GM21381 (cell line): ENCODE results near the gene MREG.
A peak's percentile ranks its signal among the peaks of the same experiment; 100 is the strongest.
"Not testable (repeated sequence)": the region's sequence is repeated elsewhere in the genome, so short reads cannot be mapped to it uniquely, and the experiment has no call there.

Experiments
- ATAC-seq: cut with Tn5 transposase; IDR thresholded peaks from one replicate; pipeline ENCODE4 v1.9.1; 2021; ENCODE audit warnings: mild to moderate bottlenecking, moderate library complexity; ENCODE audit not compliant: unreplicated experiment

MREG gene

GRCh38 chr2:215994911-215995310 is 18.4 kb downstream of the MREG start:
- ATAC-seq = no peak

DNA sequence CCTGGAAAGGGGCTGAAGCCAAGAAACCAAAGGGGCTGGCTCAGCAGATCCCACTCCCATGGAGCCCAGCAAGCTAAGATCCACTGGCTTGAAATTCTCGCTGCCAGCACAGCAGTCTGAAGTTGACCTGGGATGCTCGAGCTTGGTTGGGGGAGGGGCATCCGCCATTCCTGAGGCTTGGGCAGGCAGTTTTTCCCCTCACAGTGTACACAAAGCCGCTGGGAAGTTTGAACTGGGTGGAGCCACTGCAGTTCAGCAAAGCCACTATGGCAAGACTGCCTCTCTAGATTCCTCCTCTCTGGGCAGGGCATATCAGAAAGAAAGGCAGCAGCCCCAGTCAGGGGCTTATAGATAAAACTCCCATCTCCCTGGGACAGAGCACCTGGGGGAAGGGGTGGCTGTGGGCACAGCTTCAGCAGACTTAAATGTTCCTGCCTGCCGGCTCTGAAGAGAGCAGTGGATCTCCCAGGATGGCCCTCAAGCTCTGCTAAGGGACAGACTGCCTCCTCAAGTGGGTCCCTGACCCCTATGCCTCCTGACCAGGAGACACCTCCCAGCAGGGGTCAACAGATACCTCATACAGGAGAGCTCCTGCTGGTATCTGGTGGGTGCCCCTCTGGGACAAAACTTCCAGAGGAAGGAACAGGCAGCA is 24.7 kb downstream of the MREG start:
- not testable (repeated sequence) for ATAC-seq

GRCh38 chr2:215985257-215985656 is 28.1 kb downstream of the MREG start:
- no peak for ATAC-seq

DNA sequence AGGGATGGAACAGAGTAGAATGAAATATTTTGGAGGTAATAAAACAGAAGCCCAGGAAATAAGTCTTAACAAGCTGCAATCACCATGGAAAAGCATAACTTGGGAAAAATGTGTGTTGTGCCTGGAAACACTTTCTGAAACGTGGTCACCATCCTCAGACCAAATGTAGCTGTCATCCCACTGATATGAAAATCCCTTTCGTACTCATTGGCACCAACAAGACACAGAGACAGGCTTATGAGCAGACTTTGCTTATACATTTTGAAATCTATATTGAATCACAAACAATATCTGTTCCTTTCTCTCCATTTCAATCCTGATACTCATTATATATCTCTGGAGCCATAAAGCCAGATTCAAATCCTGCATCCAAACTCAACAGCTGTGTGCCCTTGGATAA is 28.7 kb downstream of the MREG start:
- no peak for ATAC-seq

DNA sequence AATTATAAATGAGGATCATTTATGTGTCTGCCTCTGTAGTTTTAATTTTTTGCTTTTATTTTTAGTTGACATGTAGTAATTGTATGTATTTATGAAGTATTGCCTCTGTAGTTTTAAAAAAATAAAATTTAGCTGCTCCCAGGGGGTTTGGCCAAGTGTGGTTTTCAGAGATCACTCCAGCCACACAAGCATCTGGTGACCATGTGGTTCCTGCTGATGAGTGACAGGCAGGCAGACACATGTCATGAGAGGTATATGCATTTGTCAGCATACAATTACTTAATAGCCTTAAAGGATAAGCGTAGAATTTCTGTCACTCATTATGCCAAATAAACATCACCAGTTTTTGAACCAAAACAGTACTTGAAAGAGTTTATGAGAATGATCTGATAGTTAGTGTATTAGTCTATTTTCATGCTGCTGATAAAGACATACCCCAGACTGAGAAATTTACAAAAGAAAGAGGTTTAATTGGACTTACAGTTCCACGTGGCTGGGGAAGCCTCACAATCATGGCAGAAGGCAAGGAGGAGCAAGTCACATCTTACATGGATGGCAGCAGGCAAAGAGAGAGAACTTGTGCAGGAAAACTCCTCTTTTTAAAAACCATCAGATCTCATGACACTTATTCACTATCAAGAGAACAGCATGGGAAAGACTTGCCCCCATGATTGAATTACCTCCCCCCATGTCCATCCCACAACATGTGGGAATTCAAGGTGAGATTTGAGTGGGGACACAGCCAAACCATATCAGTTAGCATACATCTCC is 29.6 kb downstream of the MREG start:
- peak; percentile 47 for ATAC-seq

DNA sequence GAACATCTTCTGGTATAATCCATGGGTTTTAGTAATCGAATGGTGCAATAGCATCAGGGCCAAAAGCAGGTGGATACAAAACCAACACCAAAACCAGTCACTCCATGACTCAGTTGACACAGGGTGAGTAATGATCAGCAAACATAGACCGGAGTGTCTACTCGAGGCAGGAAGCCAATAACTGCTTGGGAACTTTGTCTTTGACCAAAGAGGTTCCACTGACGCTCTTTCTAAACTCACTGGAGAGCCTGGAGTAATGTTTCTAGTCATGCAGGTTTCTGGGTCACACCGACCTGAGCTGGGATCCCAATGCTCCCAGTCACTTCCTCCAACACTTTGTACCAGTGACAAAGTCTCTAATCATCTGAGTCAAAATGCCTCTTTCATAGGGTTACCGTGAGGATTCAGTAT is 30.9 kb downstream of the MREG start:
- peak; percentile 74 for ATAC-seq

GRCh38 chr2:215981115-215981514 is 32.2 kb downstream of the MREG start:
- ATAC-seq = no peak

- peak; percentile 48 for ATAC-seq
Measured at GRCh38 chr2:215979620-215980019, 33.7 kb downstream of the MREG start.

DNA sequence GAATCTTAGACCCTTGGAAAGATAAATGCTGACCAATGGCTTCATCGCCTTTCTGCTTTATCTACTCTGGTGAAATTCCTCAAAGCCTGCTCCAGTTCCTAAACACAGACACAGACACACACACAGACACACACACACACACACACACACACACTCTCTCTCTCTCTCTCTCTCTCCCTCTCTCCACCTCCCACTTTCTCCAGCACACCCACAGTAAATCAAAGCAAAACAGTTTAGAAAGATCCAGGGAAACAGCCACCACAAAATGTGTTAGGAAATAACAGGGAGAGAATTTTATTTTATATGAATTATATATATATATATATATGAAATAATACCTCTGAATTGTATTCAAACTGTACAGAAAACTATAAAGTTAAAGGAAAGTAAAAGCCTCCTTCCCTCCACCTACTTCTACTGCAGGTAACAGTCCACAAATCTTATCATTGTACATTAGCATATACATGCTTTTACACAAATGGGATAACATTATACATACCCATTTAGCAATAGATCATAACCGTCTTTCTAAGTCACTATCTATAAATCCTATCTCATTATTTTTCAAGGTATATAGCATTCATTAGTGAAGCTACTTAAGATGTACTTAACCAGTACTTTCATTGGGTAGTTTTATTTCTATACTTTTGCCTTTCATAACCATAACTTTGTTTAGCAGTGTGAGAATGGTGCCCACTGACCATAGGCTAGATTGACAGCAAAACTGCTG is 38.5 kb downstream of the MREG start:
- no peak for ATAC-seq

DNA sequence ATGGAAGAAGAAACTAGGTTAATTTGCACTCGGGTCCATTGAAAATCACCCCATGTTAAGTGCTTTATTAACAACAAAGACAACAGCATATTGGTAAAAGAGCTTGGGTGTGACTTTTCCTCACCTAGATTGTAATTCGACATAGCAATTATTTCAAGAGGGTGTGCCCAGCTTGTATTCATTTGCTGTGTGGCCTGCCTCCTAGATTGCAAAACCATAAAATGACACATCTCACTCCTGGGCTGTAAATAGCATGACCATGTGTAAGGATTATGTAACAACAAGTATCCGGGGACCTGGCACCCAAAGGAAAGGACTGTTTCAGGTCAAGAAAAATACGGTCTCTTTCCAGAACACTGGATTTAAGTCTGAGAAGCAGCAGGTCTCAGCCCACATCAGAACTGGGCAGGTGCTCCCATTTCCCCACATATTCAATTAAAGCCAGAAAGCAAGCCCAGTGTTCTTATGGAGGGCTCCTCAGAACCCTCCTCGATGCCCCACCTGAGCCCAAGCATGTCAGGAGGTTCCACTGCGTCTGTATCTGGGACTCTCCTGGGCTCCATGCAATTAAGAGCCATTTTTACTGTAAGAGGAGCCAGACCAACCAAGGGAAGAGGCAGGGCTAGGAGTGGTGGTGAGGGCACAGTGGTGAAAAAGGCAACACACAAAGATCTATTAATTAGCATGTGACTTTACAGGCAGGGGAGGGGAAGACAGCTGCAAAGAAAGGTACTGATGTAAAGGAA is 39.2 kb downstream of the MREG start:
- ATAC-seq = no peak

- ATAC-seq = no peak
Measured at GRCh38 chr2:215973145-215973792, 40.1 kb downstream of the MREG start.

DNA sequence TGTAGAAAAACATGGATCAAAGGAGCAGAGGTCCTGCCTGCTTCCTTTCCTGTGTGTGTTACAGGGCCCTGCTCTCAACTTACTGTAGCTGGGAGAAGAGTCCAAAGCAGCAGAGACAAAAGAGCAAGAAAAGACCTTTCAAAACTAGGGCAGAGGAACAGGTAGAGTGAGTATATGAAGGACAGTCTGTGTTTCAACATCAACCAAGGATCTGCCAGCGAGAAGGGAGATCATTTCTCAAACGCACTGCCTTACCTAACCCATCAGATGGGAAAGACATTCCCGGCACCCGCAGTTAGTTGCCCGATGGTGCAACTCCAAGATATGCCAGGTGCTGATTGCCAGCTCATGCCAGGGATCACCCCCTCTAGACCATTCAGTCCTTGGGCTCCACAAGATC is 41.7 kb downstream of the MREG start:
- no peak for ATAC-seq

DNA sequence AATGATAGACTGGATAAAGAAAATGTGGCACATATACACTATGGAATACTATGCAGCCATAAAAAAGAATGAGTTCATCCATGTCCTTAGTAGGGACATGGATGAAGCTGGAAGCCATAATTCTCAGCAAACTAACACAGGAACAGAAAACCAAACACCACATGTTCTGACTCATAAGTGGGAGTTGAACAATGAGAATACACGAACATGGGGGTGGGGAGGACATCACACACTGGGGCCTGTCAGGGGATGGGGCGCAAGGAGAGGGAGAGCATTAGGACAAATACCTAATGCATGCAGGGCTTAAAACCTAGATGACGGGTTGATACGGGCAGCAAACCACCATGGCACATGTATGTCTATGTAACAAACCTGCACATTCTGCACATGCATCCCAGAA is 42.5 kb downstream of the MREG start:
- ATAC-seq = not testable (repeated sequence)

GRCh38 chr2:215970425-215970824 is 42.9 kb downstream of the MREG start:
- ATAC-seq = no peak

DNA sequence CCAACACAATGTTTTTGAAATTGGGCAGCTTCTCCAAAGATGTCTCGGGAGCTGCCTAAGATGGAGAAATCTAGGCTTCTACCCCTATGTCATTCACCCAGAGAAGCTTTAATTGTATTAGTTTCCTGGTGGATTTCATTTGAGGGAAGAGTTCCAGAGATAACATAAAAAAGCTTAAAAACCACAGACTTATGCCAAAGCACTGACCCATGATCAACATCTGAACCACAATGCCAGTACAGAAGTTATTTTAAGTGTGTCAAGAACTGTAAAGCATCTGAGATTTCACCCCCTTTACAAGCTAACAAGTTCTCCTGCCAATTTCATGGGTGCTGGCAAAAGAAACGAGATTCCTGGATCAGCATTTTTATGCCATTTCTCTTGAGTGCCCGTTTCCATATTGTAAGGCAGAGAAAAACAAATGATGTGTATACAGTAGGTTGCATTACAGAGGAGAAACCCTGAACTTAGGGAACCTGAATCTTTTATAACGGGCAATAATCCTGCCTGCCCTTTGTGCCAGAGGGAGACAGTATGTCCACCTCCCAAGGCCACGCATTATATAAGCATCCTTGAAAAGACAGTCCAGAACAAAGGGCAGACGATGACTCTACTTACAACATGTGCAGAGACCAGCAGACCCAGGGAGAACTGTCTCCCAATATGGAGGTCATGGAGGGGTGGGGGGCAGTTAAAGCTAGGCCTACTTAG is 44.1 kb downstream of the MREG start:
- no peak for ATAC-seq

DNA sequence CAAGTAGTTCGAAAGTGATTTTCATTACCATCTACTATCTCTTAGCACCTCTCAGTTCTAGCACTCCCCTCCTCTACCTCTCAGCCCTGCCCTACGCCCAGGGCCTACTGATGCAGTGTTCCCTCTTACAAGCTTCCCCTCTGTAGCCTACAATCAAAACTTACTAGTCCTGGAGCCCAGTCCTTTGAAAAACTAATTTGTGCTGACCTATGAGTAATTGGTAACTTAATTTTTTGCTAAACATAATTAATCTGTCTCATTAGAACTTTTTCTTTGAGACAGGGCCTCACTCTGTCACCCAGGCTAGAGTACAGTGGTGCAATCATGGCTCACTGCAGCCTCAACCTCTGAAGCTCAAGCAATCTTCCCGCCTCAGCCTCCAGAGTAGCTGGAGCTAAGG is 44.9 kb downstream of the MREG start:
- ATAC-seq = no peak

- ATAC-seq = no peak
Measured at GRCh38 chr2:215967590-215968378, 45.6 kb downstream of the MREG start.

DNA sequence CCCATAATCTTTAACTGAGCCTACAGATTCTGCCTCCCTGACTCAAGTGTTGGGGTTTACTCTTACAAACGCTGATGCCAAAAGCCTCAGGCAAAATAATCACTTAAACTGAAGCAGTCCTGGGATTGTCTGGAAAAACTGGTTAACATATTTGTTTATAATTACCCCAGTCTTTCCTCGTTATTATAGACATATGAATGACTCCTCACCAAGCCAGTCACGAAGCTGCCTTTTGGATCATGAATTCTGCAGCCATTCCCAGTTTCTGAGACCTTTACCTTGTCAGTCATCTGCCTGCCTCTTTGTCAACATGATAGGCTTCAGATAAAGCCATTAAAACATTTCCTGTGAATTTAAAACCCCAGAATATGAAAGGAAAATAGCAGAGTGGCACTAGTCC is 46.4 kb downstream of the MREG start:
- no peak for ATAC-seq

DNA sequence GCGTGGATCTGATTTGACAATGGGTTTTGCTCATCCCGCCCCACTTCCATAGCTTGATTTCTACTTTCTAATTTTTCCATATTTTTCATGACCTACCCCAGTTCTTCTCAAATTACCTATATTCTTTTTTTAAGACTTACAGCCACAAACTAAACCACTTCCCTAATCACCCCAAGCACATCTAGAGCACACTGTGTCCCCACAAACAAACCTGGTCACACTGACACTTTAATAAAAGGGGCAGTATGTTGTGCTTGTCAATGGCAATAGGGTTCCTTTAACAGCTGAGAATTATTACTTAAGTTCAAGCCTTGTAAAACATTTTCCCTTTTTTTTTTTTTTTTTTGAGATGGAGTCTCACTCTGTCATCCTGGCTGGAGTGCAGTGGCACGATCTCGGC is 47.1 kb downstream of the MREG start:
- no peak for ATAC-seq
